ENCODE results near the gene ZNF777. TPM values are rescaled to one million over a fixed set of nuclear protein-coding genes. Genes with fewer than 3 reads are reported as not detected.
A peak's percentile ranks its signal among the peaks of the same experiment; 100 is the strongest.

ZNF777 gene
- total RNA-seq, 2 experiments from 2014 or later, result 11.7 to 12.5 TPM

GRCh38 chr7:149466364-149466763 lies 5.5 kb upstream of the ZNF777 start:
- intact Hi-C loops (cut with micrococcal nuclease), result no loop called here
- Mint-ChIP-seq H3K27ac (no peak overlapping the region), H3K9me3 (peaks cover 3% of the 10 kb centered on the region), H3K4me3 (no peak overlapping the region), H3K27me3 (peaks cover 9% of the 10 kb centered on the region), H3K36me3 (ENCODE audit: low read depth) (peaks cover 2% of the 10 kb centered on the region), H3K4me1 (ENCODE audit: low read depth) (peaks cover 2% of the 10 kb centered on the region)
- DNase-seq, result no peak
- ChIA-PET CTCF (interaction anchor here (1.0 to 2.4 kb wide), 3 partner anchors 8 to 25 kb away, joined by 3 to 9 read pairs (median 3); no protein-coding TSS in a partner anchor), POLR2A (no interaction called here)
- ATAC-seq, result no peak
- TF ChIP-seq, protein P1, sequence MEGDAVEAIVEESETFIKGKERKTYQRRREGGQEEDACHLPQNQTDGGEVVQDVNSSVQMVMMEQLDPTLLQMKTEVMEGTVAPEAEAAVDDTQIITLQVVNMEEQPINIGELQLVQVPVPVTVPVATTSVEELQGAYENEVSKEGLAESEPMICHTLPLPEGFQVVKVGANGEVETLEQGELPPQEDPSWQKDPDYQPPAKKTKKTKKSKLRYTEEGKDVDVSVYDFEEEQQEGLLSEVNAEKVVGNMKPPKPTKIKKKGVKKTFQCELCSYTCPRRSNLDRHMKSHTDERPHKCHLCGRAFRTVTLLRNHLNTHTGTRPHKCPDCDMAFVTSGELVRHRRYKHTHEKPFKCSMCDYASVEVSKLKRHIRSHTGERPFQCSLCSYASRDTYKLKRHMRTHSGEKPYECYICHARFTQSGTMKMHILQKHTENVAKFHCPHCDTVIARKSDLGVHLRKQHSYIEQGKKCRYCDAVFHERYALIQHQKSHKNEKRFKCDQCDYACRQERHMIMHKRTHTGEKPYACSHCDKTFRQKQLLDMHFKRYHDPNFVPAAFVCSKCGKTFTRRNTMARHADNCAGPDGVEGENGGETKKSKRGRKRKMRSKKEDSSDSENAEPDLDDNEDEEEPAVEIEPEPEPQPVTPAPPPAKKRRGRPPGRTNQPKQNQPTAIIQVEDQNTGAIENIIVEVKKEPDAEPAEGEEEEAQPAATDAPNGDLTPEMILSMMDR (IDR thresholded peaks at IDR 0.05), result no peak

DNA sequence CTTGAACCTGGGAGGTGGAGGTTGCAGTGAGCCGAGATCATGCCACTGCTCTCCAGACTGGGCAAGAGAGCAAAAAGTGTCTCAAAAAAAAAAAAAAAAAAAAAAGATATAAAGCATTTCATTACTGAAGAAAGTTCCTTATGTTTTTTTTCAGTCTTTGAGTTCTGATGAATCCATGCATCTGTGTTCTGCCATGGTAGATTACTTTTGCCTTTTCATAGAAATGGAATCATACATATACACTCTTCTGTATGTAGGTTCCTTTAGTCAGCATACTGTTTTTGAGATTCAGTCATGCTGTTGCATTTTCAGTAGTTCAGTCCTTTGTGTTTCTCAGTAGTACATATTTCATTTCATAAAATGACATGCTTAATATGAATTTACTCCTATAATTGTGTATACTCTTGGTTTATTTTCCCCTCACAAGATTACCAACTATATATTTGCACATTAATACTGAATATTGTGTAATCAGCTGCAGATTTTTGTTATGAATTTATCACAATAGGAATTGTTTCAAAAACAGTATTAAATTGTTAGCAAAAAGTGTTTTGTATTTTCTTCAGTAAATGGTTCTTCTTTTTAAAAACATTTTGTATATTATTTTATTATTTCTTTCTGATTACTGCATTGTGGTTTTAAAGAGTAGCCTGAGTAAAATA lies 2.8 kb upstream of the ZNF777 start:
- ChIA-PET POLR2A (interaction anchor here (0.7 kb wide), 1 partner anchor 18 kb away, joined by 3 read pairs; no protein-coding TSS in a partner anchor), CTCF (no interaction called here)
- H3K27ac Mint-ChIP-seq, result no peak overlapping the region
- ATAC-seq, result no peak
- peaks cover 13% of the 10 kb centered on the region for H3K4me1 Mint-ChIP-seq (ENCODE audit: low read depth)
- H3K4me3 Mint-ChIP-seq, result no peak overlapping the region
- H3K27me3 Mint-ChIP-seq, result peaks cover 9% of the 10 kb centered on the region
- DNase-seq, result no peak
- H3K36me3 Mint-ChIP-seq (ENCODE audit: low read depth), result no peaks in the 10 kb centered on the region
- TF ChIP-seq, protein P1 (IDR thresholded peaks at IDR 0.05), result no peak
- no peaks in the 10 kb centered on the region for H3K9me3 Mint-ChIP-seq
- intact Hi-C loops (cut with micrococcal nuclease), result no loop called here

DNA sequence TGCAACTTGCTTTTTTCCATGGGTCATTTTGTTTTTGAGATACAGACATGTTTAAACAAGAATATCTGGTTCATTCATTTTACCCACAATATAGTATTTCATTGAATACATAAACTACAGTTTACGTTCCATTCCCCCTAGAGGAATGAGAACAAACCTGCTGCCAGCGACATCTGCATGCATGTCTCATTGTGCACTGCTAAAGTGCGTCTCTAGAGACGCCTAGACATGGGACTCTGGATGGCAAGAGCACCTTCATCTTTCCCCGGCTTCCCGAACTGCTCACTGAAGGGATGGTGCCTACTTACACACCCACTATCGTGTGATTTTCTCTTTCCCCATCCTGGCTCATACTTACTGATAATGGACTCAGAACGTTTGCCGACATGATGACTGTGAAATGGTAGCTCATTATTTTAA lies 1.2 kb upstream of the ZNF777 start:
- Mint-ChIP-seq H3K27ac (no peak overlapping the region), H3K27me3 (peaks cover 9% of the 10 kb centered on the region), H3K36me3 (ENCODE audit: low read depth) (no peaks in the 10 kb centered on the region), H3K9me3 (no peaks in the 10 kb centered on the region), H3K4me3 (peak overlapping the region; percentile 38), H3K4me1 (ENCODE audit: low read depth) (peaks cover 18% of the 10 kb centered on the region)
- DNase-seq (no peak), ATAC-seq (no peak)
- intact Hi-C loops (cut with micrococcal nuclease), result no loop called here
- CTCF ChIA-PET, result interaction anchor here (3.5 kb wide), 1 partner anchor 39 kb away, joined by 14 read pairs; no protein-coding TSS in a partner anchor
- TF ChIP-seq, protein P1 (IDR thresholded peaks at IDR 0.05), result no peak
- POLR2A ChIA-PET, result no interaction called here

DNA sequence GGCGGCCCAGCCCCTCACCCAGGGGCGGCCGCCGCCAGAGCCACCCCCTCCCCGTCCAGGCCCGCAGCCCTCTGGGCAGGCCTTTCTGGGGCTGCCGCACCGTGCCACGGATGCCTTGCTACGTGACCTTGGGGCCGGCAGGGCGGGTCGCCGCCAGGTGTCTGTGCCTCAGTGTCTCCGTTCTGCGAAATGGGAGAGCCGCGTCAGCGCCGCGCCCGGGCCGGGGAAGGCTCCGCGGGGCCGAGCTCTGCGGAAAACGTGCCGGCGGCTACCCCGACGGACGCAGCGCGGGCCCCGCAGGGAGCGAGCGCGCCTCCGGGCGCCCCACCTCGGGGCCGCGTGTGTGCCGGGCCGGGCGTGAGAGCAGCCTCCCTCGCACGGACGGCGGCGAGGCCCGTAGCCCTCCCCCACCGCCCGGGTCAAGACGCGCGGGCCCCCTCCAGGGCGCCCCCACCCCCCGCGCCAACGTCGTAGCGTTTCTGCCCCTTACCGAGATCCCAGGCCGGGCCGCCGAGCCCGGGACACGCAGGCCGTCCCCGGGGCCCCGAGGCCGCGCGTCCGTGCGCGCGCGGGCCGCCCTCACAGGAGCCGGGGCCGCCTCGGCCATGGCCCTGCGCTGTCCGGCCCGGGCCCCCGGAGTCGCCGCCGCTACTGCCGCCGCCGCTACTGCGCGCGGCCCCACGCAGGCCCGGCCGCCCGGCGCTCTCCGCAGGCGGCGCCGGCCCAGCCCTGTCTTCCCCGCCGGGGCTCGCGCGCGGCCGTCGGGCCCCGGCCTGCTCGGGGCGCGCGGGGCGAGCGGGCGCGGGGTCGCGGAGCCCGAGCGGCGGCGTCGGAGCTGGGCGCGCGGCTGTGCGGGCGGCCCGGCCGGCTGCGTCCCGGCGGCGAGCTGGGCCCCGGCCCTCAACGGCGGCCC lies 1.1 kb downstream of the ZNF777 start:
- Mint-ChIP-seq H3K4me1 (ENCODE audit: low read depth) (peaks cover 18% of the 10 kb centered on the region), H3K36me3 (ENCODE audit: low read depth) (peaks cover 5% of the 10 kb centered on the region), H3K27me3 (peaks cover 3% of the 10 kb centered on the region), H3K9me3 (no peaks in the 10 kb centered on the region), H3K4me3 (peak overlapping the region; percentile 57), H3K27ac (no peak overlapping the region)
- POLR2A ChIA-PET, result interaction anchor here (0.8 to 2.4 kb wide), 10 partner anchors 8 to 201 kb away, joined by 3 to 8 read pairs (median 4); partner anchors contain the start of gene ZNF783
- TF ChIP-seq, protein P1 (IDR thresholded peaks at IDR 0.05), result no peak
- CTCF ChIA-PET, result interaction anchor here (0.7 to 3.9 kb wide), 15 partner anchors 14 to 334 kb away, joined by 3 to 21 read pairs (median 5); partner anchors contain the start of gene ZNF425
- intact Hi-C loops (cut with micrococcal nuclease), result no loop called here
- ATAC-seq, result peak; percentile 29
- peak; percentile 26 for DNase-seq

Data from activated CD8-positive, alpha-beta T cell treated with anti-CD3 and anti-CD28 coated beads for 36 hours (primary cell).